LoVo (cell line): ENCODE results near the gene ALG1L2.
"Not testable (repeated sequence)": the region's sequence is repeated elsewhere in the genome, so short reads cannot be mapped to it uniquely, and the experiment has no call there.

Experiments used
- DNase-seq: peaks from one replicate; pipeline ENCODE4 v3.0.0-alpha.2; 2016; ENCODE audit warnings: low spot score

Gene ALG1L2

GRCh38 chr3:130081351-130081881 lies at the start of gene ALG1L2:
Gene ALG1L2, plus strand, starts transcription at chr3:130081831. Its CDS starts 186 bp downstream, at chr3:130082017.
- DNase-seq, result no peak

GRCh38 chr3:130037126-130037815 lies 44.4 kb upstream of the ALG1L2 start:
- not testable (repeated sequence) for DNase-seq

- not testable (repeated sequence) for DNase-seq
These were observed 38.9 kb upstream of the ALG1L2 start for GRCh38 chr3:130042736-130043135.

GRCh38 chr3:130043658-130044057 lies 38.0 kb upstream of the ALG1L2 start:
- not testable (repeated sequence) for DNase-seq

GRCh38 chr3:130044370-130044769 lies 37.3 kb upstream of the ALG1L2 start:
- no peak for DNase-seq

GRCh38 chr3:130048726-130049125 lies 32.9 kb upstream of the ALG1L2 start:
- DNase-seq, result no peak

- not testable (repeated sequence) for DNase-seq
These were observed 29.3 kb upstream of the ALG1L2 start for GRCh38 chr3:130052366-130052765.

- DNase-seq, result not testable (repeated sequence)
These were observed 28.7 kb upstream of the ALG1L2 start for GRCh38 chr3:130052965-130053364.

GRCh38 chr3:130057536-130058266 lies 23.9 kb upstream of the ALG1L2 start:
- not testable (repeated sequence) for DNase-seq

GRCh38 chr3:130058267-130058657 lies 23.4 kb upstream of the ALG1L2 start:
- DNase-seq, result not testable (repeated sequence)

- not testable (repeated sequence) for DNase-seq
These were observed 22.9 kb upstream of the ALG1L2 start for GRCh38 chr3:130058716-130059115.

GRCh38 chr3:130059162-130059561 lies 22.5 kb upstream of the ALG1L2 start:
- DNase-seq, result not testable (repeated sequence)

GRCh38 chr3:130073582-130073981 lies 8.0 kb upstream of the ALG1L2 start:
- DNase-seq, result no peak

- no peak for DNase-seq
These were observed 4.0 kb upstream of the ALG1L2 start for GRCh38 chr3:130077636-130078035.

GRCh38 chr3:130083363-130084090 lies 1.9 kb downstream of the ALG1L2 start:
- DNase-seq, result not testable (repeated sequence)

- DNase-seq, result no peak
These were observed 2.9 kb downstream of the ALG1L2 start for GRCh38 chr3:130084436-130084980.

GRCh38 chr3:130085881-130086280 lies 4.2 kb downstream of the ALG1L2 start:
- DNase-seq, result no peak

- not testable (repeated sequence) for DNase-seq
These were observed 5.0 kb downstream of the ALG1L2 start for GRCh38 chr3:130086628-130087027.

GRCh38 chr3:130088061-130088460 lies 6.4 kb downstream of the ALG1L2 start:
- DNase-seq, result no peak

GRCh38 chr3:130090681-130091080 lies 9.1 kb downstream of the ALG1L2 start:
- not testable (repeated sequence) for DNase-seq

- DNase-seq, result no peak
These were observed 10.3 kb downstream of the ALG1L2 start for GRCh38 chr3:130091958-130092357.
